ENCODE measurements around the gene WDR17. TPM values are rescaled to one million over a fixed set of nuclear protein-coding genes. Genes with fewer than 3 reads are reported as not detected.
A peak's percentile ranks its signal among the peaks of the same experiment; 100 is the strongest.

Gene WDR17
- total RNA-seq, 1 donor from 2014 or later = 5.2 TPM

DNA sequence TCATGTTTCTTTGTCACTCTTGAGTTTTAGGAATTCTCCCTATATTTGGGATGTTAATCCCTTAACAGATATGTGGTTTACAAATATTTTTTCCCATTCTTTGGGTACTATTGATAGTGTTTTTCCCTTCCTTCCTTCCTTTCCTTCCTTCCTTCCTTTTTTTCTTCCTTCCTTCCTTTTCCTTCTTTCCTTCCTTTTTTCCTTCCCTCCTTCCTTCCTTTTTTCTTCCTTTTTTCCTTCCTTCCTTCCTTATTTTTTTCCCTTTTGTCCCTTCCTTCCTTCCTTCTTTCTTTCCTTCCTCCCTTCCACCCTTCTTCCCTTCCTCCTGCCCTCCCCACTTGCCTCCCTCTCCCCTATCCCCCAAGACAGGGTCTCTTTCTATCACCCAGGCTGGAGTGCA, 42.1 kb downstream of the WDR17 start:
- Mint-ChIP-seq H3K9me3 (ENCODE audit: low read depth) (peaks cover 8% of the 10 kb centered on the region), H3K36me3 (ENCODE audit: insufficient read depth) (peaks cover 3% of the 10 kb centered on the region), H3K27me3 (no peaks in the 10 kb centered on the region)

DNA sequence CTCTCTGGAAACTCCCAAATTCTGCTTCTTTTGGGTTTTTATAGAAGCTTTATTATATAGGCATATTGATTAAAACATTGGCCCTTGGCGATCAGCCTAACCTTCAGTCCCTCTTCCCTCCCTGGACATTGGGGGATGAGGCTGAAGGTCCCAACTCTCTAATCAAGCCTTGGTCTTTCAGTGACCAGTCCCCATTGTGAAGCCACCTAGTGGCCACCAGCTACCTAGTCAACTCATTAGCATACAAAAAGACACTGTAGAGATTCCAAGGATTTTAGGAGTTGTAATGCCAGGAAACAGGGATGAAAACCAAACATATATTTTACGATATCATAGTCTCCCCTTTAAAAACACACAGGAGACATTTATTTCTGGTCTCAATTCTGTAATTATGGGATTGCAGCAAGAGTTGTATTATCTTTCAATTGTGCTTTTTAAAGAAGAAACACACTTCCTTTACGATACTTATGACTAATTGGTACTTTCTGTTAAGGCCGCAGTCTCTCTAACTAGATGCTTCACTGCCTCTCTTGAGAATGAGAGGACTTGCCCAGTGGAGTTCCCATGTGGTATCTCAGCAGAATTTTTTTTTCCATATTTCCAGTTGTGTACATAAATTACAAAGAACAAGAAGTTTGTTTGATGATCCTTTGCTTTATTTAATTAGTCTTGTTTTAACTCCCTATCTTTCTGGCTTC, 58.2 kb downstream of the WDR17 start:
- H3K4me3 Mint-ChIP-seq (ENCODE audit: low read depth) = no peak overlapping the region
- no peak overlapping the region for H3K27ac Mint-ChIP-seq
- TF ChIP-seq, protein P1, sequence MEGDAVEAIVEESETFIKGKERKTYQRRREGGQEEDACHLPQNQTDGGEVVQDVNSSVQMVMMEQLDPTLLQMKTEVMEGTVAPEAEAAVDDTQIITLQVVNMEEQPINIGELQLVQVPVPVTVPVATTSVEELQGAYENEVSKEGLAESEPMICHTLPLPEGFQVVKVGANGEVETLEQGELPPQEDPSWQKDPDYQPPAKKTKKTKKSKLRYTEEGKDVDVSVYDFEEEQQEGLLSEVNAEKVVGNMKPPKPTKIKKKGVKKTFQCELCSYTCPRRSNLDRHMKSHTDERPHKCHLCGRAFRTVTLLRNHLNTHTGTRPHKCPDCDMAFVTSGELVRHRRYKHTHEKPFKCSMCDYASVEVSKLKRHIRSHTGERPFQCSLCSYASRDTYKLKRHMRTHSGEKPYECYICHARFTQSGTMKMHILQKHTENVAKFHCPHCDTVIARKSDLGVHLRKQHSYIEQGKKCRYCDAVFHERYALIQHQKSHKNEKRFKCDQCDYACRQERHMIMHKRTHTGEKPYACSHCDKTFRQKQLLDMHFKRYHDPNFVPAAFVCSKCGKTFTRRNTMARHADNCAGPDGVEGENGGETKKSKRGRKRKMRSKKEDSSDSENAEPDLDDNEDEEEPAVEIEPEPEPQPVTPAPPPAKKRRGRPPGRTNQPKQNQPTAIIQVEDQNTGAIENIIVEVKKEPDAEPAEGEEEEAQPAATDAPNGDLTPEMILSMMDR (IDR thresholded peaks at IDR 0.05; ENCODE audit: unreplicated experiment) = peak; percentile 62
- H3K36me3 Mint-ChIP-seq (ENCODE audit: insufficient read depth) = no peaks in the 10 kb centered on the region
- H3K4me1 Mint-ChIP-seq (ENCODE audit: low read depth) = peaks cover 4% of the 10 kb centered on the region
- no peak for DNase-seq (ENCODE audit: low spot score, unreplicated experiment)
- H3K27me3 Mint-ChIP-seq = no peaks in the 10 kb centered on the region
- H3K9me3 Mint-ChIP-seq (ENCODE audit: low read depth) = no peaks in the 10 kb centered on the region

More for the DNA sequence above, 42.1 kb downstream of the WDR17 start:
- Mint-ChIP-seq H3K27ac (no peak overlapping the region), H3K4me1 (ENCODE audit: low read depth) (no peaks in the 10 kb centered on the region), H3K4me3 (ENCODE audit: low read depth) (no peak overlapping the region)
- TF ChIP-seq, protein P1 (IDR thresholded peaks at IDR 0.05; ENCODE audit: unreplicated experiment) = no peak
- no peak for DNase-seq (ENCODE audit: low spot score, unreplicated experiment)

DNA sequence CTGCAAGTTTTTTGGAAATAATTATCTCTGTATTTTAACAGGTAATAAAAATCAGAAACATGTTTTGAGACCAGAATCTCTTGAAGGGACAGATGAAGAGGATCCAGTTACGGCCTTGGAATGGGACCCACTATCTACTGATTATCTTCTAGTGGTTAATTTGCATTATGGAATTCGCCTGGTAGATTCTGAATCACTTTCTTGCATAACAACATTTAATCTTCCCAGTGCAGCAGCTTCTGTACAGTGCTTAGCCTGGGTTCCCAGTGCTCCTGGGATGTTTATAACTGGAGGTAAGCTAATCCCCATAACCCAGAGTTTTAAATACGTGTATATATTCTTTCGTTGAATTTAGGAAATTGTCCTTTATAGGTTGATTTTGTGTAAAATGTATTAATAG, 59.4 kb downstream of the WDR17 start:
- no peaks in the 10 kb centered on the region for H3K36me3 Mint-ChIP-seq (ENCODE audit: insufficient read depth)

DNA sequence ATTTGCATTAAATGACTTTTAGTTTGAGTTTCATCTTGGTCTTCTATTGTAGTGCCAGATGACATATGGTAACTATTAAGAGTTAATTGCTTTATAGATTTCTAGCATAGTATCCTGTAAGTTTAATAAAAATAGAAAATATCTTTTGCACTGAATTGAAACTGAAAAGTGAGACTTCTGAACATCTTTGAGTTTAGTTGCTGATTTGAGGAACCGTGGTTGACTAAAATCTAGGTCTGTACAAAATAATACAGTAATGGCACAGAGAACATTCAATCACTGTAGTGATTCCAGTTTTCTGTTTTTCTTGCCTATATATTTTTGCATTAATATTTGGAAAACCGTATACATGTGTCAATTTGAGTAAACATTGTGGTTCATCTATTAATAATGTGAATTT, 69.0 kb downstream of the WDR17 start:
- H3K4me1 Mint-ChIP-seq (ENCODE audit: low read depth) = no peaks in the 10 kb centered on the region
- TF ChIP-seq, protein P1 (IDR thresholded peaks at IDR 0.05; ENCODE audit: unreplicated experiment) = no peak
- no peaks in the 10 kb centered on the region for H3K36me3 Mint-ChIP-seq (ENCODE audit: insufficient read depth)
- no peak for DNase-seq (ENCODE audit: low spot score, unreplicated experiment)
- no peak overlapping the region for H3K4me3 Mint-ChIP-seq (ENCODE audit: low read depth)
- H3K27me3 Mint-ChIP-seq = no peaks in the 10 kb centered on the region
- no peak overlapping the region for H3K27ac Mint-ChIP-seq
- H3K9me3 Mint-ChIP-seq (ENCODE audit: low read depth) = no peaks in the 10 kb centered on the region

More for the DNA sequence above, 59.4 kb downstream of the WDR17 start:
- TF ChIP-seq, protein P1 (IDR thresholded peaks at IDR 0.05; ENCODE audit: unreplicated experiment) = no peak
- Mint-ChIP-seq H3K27me3 (no peaks in the 10 kb centered on the region), H3K27ac (no peak overlapping the region), H3K4me3 (ENCODE audit: low read depth) (no peak overlapping the region), H3K4me1 (ENCODE audit: low read depth) (peaks cover 4% of the 10 kb centered on the region), H3K9me3 (ENCODE audit: low read depth) (no peaks in the 10 kb centered on the region)
- DNase-seq (ENCODE audit: low spot score, unreplicated experiment) = no peak

DNA sequence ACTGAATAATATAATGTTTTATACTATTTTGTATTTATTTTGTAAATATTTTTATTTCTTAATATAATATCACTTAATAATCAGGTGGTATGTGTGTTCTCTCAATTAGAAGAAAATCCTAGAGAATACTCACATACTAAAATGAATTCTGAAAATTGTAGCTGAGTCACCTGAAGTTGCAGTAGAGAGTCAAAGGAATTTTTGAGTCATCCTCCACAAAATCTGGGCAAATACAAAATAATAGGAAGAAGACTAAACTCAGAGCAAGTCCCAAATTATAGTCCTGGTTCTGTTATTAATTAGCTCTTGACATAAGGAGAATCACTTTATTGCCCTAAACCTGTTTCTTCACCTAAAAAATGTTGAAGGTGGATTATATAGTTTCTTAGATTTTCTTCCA, 72.0 kb downstream of the WDR17 start:
- H3K9me3 Mint-ChIP-seq (ENCODE audit: low read depth) = no peaks in the 10 kb centered on the region

More for the DNA sequence above, 72.0 kb downstream of the WDR17 start:
- Mint-ChIP-seq H3K4me1 (ENCODE audit: low read depth) (no peaks in the 10 kb centered on the region), H3K27me3 (no peaks in the 10 kb centered on the region), H3K36me3 (ENCODE audit: insufficient read depth) (no peaks in the 10 kb centered on the region), H3K27ac (no peak overlapping the region), H3K4me3 (ENCODE audit: low read depth) (no peak overlapping the region)
- DNase-seq (ENCODE audit: low spot score, unreplicated experiment) = no peak
- TF ChIP-seq, protein P1 (IDR thresholded peaks at IDR 0.05; ENCODE audit: unreplicated experiment) = no peak

Measured in progenitor cell of endocrine pancreas (in vitro differentiated cells).